Body of pancreas (tissue), 4 donors: ENCODE measurements around the gene SPATA1.

Source experiments
- POLR2A ChIP-seq, 3 donors: fragments of 450-650 bp; IDR thresholded peaks; one replicate each; pipeline ENCODE4 v1.6.1; 2016; ENCODE audit warnings: antibody characterized with exemption in 3 of 3, mild to moderate bottlenecking in 2 of 3
- TF ChIP-seq, protein P1 (sequence below), 7 experiments: fragments of 450-650 bp in 4 of 7; fragments of 200-600 bp in 3 of 7; sonication (generic) in 3 of 7; IDR thresholded peaks; one replicate each; pipeline ENCODE4 v1.5.1; 2016 to 2019; ENCODE audit warnings: antibody characterized with exemption in 7 of 7

- TF ChIP-seq, protein P1, sequence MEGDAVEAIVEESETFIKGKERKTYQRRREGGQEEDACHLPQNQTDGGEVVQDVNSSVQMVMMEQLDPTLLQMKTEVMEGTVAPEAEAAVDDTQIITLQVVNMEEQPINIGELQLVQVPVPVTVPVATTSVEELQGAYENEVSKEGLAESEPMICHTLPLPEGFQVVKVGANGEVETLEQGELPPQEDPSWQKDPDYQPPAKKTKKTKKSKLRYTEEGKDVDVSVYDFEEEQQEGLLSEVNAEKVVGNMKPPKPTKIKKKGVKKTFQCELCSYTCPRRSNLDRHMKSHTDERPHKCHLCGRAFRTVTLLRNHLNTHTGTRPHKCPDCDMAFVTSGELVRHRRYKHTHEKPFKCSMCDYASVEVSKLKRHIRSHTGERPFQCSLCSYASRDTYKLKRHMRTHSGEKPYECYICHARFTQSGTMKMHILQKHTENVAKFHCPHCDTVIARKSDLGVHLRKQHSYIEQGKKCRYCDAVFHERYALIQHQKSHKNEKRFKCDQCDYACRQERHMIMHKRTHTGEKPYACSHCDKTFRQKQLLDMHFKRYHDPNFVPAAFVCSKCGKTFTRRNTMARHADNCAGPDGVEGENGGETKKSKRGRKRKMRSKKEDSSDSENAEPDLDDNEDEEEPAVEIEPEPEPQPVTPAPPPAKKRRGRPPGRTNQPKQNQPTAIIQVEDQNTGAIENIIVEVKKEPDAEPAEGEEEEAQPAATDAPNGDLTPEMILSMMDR (IDR thresholded peaks at IDR 0.05), result no peak
- TF ChIP-seq POLR2A (IDR thresholded peaks at IDR 0.05), result no peak
Observed at GRCh38 chr1:84506729-84507453, 705 bp downstream of the SPATA1 start.
